Fibroblast of gingiva (primary cell): ENCODE results near the gene CLIP3.
"Not testable (repeated sequence)": the region's sequence is repeated elsewhere in the genome, so short reads cannot be mapped to it uniquely, and the experiment has no call there.

Experiments used
- DNase-seq: peaks from one replicate; pipeline ENCODE4 v3.0.0-alpha.2; 2011; ENCODE audit warnings: low read depth

The CLIP3 gene

GRCh38 chr19:36049080-36049698, 16.5 kb upstream of the CLIP3 start:
- no peak for DNase-seq

GRCh38 chr19:36047835-36048234, 15.2 kb upstream of the CLIP3 start:
- DNase-seq = no peak

- DNase-seq = peak; percentile 69
Measured at GRCh38 chr19:36046443-36047050, 13.9 kb upstream of the CLIP3 start.

GRCh38 chr19:36043952-36044351, 11.3 kb upstream of the CLIP3 start:
- no peak for DNase-seq

- DNase-seq = peak; percentile 91
Measured at GRCh38 chr19:36041831-36042230, 9.2 kb upstream of the CLIP3 start.

- DNase-seq = not testable (repeated sequence)
Measured at GRCh38 chr19:36041092-36041491, 8.4 kb upstream of the CLIP3 start.

GRCh38 chr19:36040495-36040894, 7.8 kb upstream of the CLIP3 start:
- DNase-seq = no peak

GRCh38 chr19:36031308-36031707, 1.4 kb downstream of the CLIP3 start:
- DNase-seq = no peak

- peak; percentile 66 for DNase-seq
Measured at GRCh38 chr19:36030264-36031148, 2.2 kb downstream of the CLIP3 start.

- no peak for DNase-seq
Measured at GRCh38 chr19:36028313-36029041, 4.2 kb downstream of the CLIP3 start.

GRCh38 chr19:36027696-36028095, 5.0 kb downstream of the CLIP3 start:
- DNase-seq = no peak

- DNase-seq = no peak
Measured at GRCh38 chr19:36026091-36026876, 6.4 kb downstream of the CLIP3 start.

- no peak for DNase-seq
Measured at GRCh38 chr19:36025541-36025940, 7.1 kb downstream of the CLIP3 start.

- DNase-seq = no peak
Measured at GRCh38 chr19:36023432-36023831, 9.2 kb downstream of the CLIP3 start.

- no peak for DNase-seq
Measured at GRCh38 chr19:36019061-36019670, 13.5 kb downstream of the CLIP3 start.

GRCh38 chr19:36014012-36014924, 18.4 kb downstream of the CLIP3 start, which contains the start of gene ALKBH6:
TSS of gene ALKBH6 (minus strand) at chr19:36014213. CDS start at chr19:36013397, 816 bp downstream.
- DNase-seq = peak; percentile 98

- no peak for DNase-seq
Measured at GRCh38 chr19:36013280-36014011, 19.2 kb downstream of the CLIP3 start.

GRCh38 chr19:36010402-36010801, 22.3 kb downstream of the CLIP3 start:
- no peak for DNase-seq
